HG03571 (cell line): ENCODE results near the gene CCDC18.
"Not testable (repeated sequence)": the region's sequence is repeated elsewhere in the genome, so short reads cannot be mapped to it uniquely, and the experiment has no call there.

ENCODE experiments used
- ATAC-seq: cut with Tn5 transposase; IDR thresholded peaks from one replicate; pipeline ENCODE4 v1.9.1; 2021; ENCODE audit not compliant: unreplicated experiment

Gene CCDC18, protein sequence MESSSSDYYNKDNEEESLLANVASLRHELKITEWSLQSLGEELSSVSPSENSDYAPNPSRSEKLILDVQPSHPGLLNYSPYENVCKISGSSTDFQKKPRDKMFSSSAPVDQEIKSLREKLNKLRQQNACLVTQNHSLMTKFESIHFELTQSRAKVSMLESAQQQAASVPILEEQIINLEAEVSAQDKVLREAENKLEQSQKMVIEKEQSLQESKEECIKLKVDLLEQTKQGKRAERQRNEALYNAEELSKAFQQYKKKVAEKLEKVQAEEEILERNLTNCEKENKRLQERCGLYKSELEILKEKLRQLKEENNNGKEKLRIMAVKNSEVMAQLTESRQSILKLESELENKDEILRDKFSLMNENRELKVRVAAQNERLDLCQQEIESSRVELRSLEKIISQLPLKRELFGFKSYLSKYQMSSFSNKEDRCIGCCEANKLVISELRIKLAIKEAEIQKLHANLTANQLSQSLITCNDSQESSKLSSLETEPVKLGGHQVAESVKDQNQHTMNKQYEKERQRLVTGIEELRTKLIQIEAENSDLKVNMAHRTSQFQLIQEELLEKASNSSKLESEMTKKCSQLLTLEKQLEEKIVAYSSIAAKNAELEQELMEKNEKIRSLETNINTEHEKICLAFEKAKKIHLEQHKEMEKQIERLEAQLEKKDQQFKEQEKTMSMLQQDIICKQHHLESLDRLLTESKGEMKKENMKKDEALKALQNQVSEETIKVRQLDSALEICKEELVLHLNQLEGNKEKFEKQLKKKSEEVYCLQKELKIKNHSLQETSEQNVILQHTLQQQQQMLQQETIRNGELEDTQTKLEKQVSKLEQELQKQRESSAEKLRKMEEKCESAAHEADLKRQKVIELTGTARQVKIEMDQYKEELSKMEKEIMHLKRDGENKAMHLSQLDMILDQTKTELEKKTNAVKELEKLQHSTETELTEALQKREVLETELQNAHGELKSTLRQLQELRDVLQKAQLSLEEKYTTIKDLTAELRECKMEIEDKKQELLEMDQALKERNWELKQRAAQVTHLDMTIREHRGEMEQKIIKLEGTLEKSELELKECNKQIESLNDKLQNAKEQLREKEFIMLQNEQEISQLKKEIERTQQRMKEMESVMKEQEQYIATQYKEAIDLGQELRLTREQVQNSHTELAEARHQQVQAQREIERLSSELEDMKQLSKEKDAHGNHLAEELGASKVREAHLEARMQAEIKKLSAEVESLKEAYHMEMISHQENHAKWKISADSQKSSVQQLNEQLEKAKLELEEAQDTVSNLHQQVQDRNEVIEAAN (N-terminal part only)

GRCh38 chr1:93180723-93181613 is at the start of gene CCDC18:
Gene CCDC18, plus strand, starts transcription at chr1:93180724. Its CDS starts 2,638 bp downstream, at chr1:93183362.
- ATAC-seq: peak; percentile 12

DNA sequence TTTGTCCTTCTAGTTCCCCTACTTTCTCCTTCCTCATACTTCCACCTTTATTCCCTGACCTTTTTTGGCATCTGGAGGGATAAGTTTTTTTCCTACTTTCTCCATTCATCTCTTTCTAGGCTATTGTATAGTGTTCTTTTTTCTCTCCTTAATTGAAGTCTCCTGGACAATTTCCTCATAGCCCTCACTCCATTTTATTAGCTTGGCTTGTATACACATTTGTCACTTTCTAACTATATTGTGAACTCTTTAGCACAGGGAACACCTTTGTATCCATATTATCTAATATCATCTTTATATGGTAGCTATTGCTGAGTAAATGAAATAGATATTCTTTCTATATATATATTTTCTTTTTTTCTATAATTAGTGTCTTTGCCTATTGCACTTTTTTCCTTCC is 47.9 kb upstream of the CCDC18 start:
- no peak for ATAC-seq

GRCh38 chr1:93136445-93136844 is 44.1 kb upstream of the CCDC18 start:
- ATAC-seq: no peak

DNA sequence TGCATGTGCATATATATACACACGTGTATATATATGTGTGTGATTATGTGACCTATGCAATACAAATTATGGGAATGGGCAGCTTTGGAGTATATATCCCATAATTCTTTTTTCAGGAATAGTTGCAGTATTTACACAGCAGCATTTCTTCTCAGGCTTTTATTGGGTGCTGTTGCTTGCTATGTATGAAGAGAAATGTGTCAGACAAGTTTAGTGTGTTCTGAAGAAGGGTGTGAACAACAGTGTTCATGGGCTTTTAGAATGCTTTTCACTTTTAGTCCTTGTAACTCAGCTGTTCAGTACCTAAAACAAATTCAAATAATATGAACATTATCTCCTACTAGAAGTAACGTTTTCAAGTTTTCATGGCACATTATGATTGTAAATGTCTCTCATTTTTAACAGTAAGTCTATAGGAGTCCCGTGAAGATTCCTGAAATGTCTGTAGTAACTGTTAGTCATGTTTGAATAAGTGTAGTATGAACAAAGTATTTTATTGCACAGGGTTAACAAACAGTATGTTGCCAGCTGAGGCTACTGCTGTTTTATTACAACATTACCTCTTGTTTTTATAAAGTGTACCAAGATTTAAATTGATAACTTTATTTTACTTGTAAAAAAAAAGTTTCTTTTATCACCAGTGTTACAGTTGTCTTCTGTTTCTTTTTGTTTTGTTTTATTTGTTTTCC is 42.8 kb upstream of the CCDC18 start:
- no peak for ATAC-seq

GRCh38 chr1:93140106-93140505 is 40.4 kb upstream of the CCDC18 start:
- ATAC-seq: no peak

GRCh38 chr1:93142161-93142560 is 38.4 kb upstream of the CCDC18 start:
- ATAC-seq: no peak

DNA sequence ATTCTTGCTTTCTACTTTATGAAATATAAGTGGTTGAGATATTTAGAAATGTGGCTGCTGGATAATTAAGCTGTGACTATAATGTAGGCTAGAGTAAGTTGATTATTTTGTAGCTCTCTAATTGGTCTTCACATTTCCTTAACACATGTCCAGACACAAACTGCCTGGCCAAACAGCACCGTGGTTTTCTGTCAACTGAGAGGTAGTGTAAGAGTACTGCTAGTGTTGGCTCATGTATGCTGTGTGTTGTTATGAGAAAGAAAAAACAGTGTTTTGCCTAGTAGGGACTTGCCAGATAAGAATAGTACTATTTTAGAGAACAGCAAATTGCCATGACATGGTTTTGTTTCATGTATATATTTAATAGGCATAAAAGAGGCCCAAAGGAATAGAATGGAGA is 37.4 kb upstream of the CCDC18 start:
- no peak for ATAC-seq

DNA sequence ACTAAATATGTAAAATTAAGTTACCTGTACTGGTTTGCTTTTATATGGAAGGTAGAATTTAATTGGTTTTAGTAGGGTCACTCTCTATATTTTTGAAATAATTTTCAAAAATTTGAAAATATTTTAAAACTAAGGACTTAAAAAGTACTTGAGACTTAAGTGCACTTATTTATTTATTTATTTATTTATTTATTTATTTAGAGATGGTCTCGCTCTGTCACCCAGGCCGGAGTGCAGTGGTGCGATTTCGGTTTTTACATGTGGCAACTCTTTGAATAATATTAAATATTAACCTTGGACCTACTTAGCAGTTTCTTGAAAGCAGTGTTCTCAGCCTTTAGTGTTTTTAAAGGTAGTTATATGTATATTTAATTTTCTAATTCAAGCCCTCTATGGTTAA is 36.8 kb upstream of the CCDC18 start:
- no peak for ATAC-seq

DNA sequence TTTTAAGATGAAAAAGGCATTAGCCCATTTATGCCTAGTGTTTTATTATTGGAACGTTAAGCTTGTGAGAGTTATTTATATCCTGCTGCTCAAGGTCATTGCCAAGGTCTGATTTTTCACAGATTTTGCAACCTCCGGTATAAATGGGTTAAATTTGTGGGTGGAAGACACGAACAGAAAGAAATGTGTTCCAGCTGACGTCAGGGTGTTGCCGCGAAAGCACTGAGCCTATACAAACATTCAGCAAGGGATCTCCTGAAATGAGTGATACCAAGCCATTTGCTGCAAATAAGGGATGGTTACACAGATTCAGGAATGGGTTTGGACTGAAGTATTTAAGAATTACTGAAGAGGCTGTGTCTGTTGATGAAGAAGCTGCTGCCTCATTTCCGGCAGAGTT is 32.5 kb upstream of the CCDC18 start:
- no peak for ATAC-seq

- no peak for ATAC-seq
Observed at GRCh38 chr1:93150729-93151128, 29.8 kb upstream of the CCDC18 start.

DNA sequence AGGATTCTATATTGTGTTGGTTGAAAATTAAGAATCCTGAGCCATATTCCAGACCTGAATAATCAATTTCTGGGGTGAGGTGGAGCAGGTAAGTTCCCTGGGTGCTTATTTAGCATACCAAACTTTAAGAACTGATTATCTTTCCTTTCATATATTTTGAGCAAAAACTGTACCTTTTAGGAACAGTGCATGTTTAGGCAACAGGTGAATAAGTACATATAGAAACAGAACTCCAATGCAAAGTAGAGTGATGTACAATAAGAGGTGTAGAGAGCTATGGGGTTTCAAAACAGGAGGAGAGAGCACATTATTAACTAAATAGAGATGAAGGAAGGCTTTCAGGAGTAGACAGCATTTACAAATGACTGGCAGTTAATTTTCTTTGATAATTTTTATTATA is 29.1 kb upstream of the CCDC18 start:
- no peak for ATAC-seq

DNA sequence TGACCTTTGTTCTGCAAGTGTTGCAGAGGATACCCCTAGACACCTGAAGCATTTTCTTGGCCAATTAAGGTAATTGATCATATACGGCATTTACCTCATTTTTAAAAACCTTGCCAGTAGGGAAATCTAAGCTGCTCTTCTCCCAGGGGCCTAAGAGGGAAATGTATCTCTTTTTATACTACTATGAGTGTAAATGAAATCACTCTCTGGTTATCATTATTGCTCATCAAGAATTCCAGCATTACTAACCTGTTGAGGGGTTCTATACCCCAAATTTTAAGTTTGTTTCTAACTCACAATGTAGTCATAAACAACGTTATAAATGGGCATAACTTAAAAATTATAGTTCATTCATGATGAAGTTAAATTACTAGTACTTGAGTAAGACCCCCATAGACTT is 27.7 kb upstream of the CCDC18 start:
- no peak for ATAC-seq

DNA sequence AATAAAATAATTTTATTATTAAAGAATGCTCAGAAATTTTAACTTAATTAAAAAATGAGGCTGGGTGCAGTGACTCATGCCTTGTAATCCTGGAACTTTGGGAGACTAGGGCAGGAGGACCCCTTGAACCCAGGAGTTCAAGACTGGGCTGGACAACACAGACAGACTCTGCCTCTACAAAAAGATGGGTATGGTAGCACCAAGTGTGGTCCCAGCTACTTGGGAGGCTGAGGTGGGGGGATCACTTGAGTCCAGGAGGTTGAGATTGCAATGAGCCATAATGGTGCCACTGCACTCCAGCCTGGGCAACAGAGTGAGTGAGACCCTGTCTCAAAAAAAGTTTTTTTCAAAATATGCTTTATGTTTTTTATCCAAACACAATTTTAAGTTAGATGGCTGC is 25.6 kb upstream of the CCDC18 start:
- ATAC-seq: no peak

GRCh38 chr1:93155335-93155734 is 25.2 kb upstream of the CCDC18 start:
- no peak for ATAC-seq

GRCh38 chr1:93159337-93159736 is 21.2 kb upstream of the CCDC18 start:
- no peak for ATAC-seq

GRCh38 chr1:93163314-93163713 is 17.2 kb upstream of the CCDC18 start:
- ATAC-seq: not testable (repeated sequence)

DNA sequence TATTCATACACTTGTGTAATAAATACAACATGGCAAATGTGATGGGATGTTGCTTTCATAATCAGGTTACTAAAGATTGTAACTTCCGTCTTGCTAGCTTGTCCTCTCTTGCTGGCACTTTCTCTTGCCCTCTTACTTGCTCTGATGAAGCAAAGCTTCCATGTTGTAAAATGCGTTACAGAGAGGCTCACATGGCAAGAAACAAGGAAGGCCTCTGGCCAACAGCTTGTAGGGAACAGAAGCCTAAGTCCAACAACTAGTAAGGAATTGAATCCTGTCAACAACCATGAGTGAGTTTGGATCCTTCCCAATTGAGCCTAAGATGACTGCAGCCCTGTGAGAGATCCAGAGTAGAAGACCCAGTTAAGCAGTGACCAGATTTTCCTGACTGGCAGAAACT is 15.7 kb upstream of the CCDC18 start:
- no peak for ATAC-seq

DNA sequence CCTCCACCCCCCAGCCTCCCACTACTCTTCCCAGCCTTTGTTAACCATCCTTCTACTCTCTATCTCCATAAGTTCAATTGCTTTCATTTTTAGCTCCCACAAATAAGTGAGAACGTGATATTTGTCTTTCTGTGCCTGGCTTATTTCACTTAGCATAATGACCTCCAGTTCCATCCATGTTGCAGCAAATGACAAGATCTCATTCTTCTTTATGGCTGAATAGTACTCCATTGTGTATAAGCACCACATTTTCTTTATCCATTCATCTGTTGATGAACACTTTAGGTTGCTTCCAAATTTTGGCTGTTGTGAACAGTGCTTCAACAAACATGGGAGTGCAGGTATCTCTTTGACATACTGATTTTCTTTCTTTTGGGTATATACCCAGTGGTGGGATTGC is 14.6 kb upstream of the CCDC18 start:
- not testable (repeated sequence) for ATAC-seq

GRCh38 chr1:93167006-93167405 is 13.5 kb upstream of the CCDC18 start:
- ATAC-seq: no peak
